ENCODE data around the gene PAX7.

The PAX7 gene

GRCh38 chr1:18796950-18797349 lies 166.3 kb downstream of the PAX7 start:
- DNase-seq (ENCODE audit: low read depth) = no peak
